ENCODE measurements around the gene GPRC5C.

Gene GPRC5C

GRCh38 chr17:74485841-74486240, 54.0 kb downstream of the GPRC5C start:
- TF ChIP-seq NFIC (IDR thresholded peaks at IDR 0.05) (no peak), TCF12 (IDR thresholded peaks at IDR 0.05; ENCODE audit: low read depth) (no peak), TAF1 (IDR thresholded peaks at IDR 0.05; ENCODE audit: low read depth) (no peak), RAD21 (IDR thresholded peaks at IDR 0.05; ENCODE audit: low read depth) (no peak), EP300 (IDR thresholded peaks at IDR 0.05; ENCODE audit: borderline replicate concordance) (no peak), YY1 (IDR thresholded peaks at IDR 0.05; ENCODE audit: low read depth) (no peak), CREB1 (IDR thresholded peaks at IDR 0.05; ENCODE audit: low read depth) (no peak), CEBPB (IDR thresholded peaks at IDR 0.05) (no peak), USF1 (IDR thresholded peaks at IDR 0.05) (no peak), EGR1 (IDR thresholded peaks at IDR 0.05) (no peak), TEAD4 (IDR thresholded peaks at IDR 0.05) (no peak), FOXM1 (IDR thresholded peaks at IDR 0.05; ENCODE audit: borderline replicate concordance, low read depth) (no peak), ZBTB7A (IDR thresholded peaks at IDR 0.05; ENCODE audit: low read depth) (no peak)
- TF ChIP-seq, protein P1, sequence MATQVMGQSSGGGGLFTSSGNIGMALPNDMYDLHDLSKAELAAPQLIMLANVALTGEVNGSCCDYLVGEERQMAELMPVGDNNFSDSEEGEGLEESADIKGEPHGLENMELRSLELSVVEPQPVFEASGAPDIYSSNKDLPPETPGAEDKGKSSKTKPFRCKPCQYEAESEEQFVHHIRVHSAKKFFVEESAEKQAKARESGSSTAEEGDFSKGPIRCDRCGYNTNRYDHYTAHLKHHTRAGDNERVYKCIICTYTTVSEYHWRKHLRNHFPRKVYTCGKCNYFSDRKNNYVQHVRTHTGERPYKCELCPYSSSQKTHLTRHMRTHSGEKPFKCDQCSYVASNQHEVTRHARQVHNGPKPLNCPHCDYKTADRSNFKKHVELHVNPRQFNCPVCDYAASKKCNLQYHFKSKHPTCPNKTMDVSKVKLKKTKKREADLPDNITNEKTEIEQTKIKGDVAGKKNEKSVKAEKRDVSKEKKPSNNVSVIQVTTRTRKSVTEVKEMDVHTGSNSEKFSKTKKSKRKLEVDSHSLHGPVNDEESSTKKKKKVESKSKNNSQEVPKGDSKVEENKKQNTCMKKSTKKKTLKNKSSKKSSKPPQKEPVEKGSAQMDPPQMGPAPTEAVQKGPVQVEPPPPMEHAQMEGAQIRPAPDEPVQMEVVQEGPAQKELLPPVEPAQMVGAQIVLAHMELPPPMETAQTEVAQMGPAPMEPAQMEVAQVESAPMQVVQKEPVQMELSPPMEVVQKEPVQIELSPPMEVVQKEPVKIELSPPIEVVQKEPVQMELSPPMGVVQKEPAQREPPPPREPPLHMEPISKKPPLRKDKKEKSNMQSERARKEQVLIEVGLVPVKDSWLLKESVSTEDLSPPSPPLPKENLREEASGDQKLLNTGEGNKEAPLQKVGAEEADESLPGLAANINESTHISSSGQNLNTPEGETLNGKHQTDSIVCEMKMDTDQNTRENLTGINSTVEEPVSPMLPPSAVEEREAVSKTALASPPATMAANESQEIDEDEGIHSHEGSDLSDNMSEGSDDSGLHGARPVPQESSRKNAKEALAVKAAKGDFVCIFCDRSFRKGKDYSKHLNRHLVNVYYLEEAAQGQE (IDR thresholded peaks at IDR 0.05; ENCODE audit: low read depth), result no peak
- TF ChIP-seq, protein P2, sequence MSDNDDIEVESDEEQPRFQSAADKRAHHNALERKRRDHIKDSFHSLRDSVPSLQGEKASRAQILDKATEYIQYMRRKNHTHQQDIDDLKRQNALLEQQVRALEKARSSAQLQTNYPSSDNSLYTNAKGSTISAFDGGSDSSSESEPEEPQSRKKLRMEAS (IDR thresholded peaks at IDR 0.05), result no peak

DNA sequence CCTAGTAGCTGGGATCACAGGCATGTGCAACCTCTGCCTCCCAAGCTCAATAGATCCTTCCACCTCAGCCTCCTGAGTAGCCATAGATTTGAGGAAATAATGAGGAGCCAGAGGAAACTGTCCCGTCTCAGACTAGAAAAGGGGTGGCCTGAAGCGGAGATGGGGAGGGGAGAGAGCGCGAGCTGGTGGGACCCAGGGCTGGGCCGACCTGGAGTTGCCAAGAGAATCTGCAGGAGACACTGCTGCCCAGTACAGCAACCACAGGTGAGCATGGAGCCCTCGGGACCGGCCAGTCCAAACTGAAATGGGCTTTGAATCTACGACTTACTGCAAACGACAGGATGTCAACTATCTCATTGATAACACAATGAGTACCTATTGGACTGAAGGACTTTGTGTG, 58.8 kb downstream of the GPRC5C start:
- no peak for TF ChIP-seq CREB1 (IDR thresholded peaks at IDR 0.05; ENCODE audit: low read depth)
- TF ChIP-seq TAF1 (IDR thresholded peaks at IDR 0.05; ENCODE audit: low read depth), result no peak
- TF ChIP-seq EGR1 (IDR thresholded peaks at IDR 0.05), result no peak

- TF ChIP-seq CREB1 (IDR thresholded peaks at IDR 0.05; ENCODE audit: low read depth), result no peak
- TF ChIP-seq FOXM1 (IDR thresholded peaks at IDR 0.05; ENCODE audit: borderline replicate concordance, low read depth), result no peak
- no peak for TF ChIP-seq EGR1 (IDR thresholded peaks at IDR 0.05)
- TF ChIP-seq, protein P1 (IDR thresholded peaks at IDR 0.05; ENCODE audit: low read depth), result no peak
Measured at GRCh38 chr17:74491626-74492025, 59.7 kb downstream of the GPRC5C start.

- TF ChIP-seq TEAD4 (IDR thresholded peaks at IDR 0.05) (no peak), RAD21 (IDR thresholded peaks at IDR 0.05; ENCODE audit: low read depth) (peak; percentile 88), CEBPB (IDR thresholded peaks at IDR 0.05) (no peak)
- TF ChIP-seq, protein P1 (IDR thresholded peaks at IDR 0.05; ENCODE audit: low read depth), result no peak
Measured at GRCh38 chr17:74493331-74493833, 61.5 kb downstream of the GPRC5C start.

Data from Ishikawa (cell line).